HepG2 (cell line): ENCODE measurements around the gene KIF25. TPM values are rescaled to one million over a fixed set of nuclear protein-coding genes. Genes with fewer than 3 reads are reported as not detected.

Experiments
- ATAC-seq: fragments of 200-7000 bp; cut with Tn5 transposase; 3 replicates; pipeline ENCODE4 v1.9.1; 2020; ENCODE audit warnings: mild to moderate bottlenecking, moderate library complexity
- BruUV-seq: library from RNA; stranded (reverse); fragments of 400-500 nt; replicated peaks from 2 replicates; lab custom pipeline; 2021; lab: Mats Ljungman, UMichigan
- CTCF ChIA-PET: fragments of 300-600 bp; formaldehyde crosslinking; extraction: SDS; loops from one replicate; lab custom pipeline; 2021; ENCODE audit warnings: low total read pairs, inconsistent platforms, low intra/inter-chr PET ratio; lab: Yijun Ruan, JAX
- POLR2A ChIA-PET: fragments of 350-600 bp; sonication (Branson Sonifier 250); formaldehyde crosslinking; loops from one replicate; lab custom pipeline; 2020; ENCODE audit warnings: antibody characterized with exemption, inconsistent platforms; lab: Yijun Ruan, JAX
- DNase-seq: peaks from one replicate; pipeline ENCODE4 v3.0.0-alpha.2; 2015; ENCODE audit warnings: low spot score
- FAIRE-seq: peaks from 3 replicates; lab custom pipeline; 2011; peaks lifted over from hg19 to GRCh38; lab: Jason Lieb, UNC
- H2AFZ ChIP-seq: one replicate; pipeline ENCODE4 v1.6.1; 2011; ENCODE audit warnings: low read length, inconsistent platforms
- H3K27ac ChIP-seq: fragments of 300-600 bp; 3 replicates; pipeline ENCODE4 v1.8.0; 2011; ENCODE audit warnings: mixed run types, mild to moderate bottlenecking, mixed read lengths, low read length, inconsistent platforms; ENCODE audit not compliant: insufficient read depth; ENCODE audit errors: extremely low read length
- H3K27me3 ChIP-seq, 2 experiments: fragments of 200-600 bp in 1 of 2; 2 replicates in 1 of 2; 3 replicates in 1 of 2; pipeline versions ENCODE4 v1.6.0 to v1.8.0; 2011; ENCODE audit warnings: low read length in 2 of 2, mild to moderate bottlenecking in 2 of 2, moderate library complexity in 2 of 2, inconsistent platforms in 1 of 2; ENCODE audit not compliant: insufficient read depth in 2 of 2, control insufficient read depth in 1 of 2
- H3K36me3 ChIP-seq, 2 experiments: fragments of 200-600 bp in 1 of 2; replicated peaks in 1 of 2; 2 replicates in 1 of 2; 3 replicates in 1 of 2; pipeline versions ENCODE4 v1.5.1 to v1.8.0; 2011; ENCODE audit warnings: low read length in 2 of 2, inconsistent platforms in 1 of 2; ENCODE audit not compliant: insufficient read depth in 2 of 2, control insufficient read depth in 1 of 2
- H3K4me1 ChIP-seq: 2 replicates; pipeline ENCODE4 v1.5.1; 2012; ENCODE audit warnings: low read length, inconsistent platforms; ENCODE audit not compliant: insufficient read depth
- H3K4me2 ChIP-seq: 2 replicates; pipeline ENCODE4 v1.6.0; 2011; ENCODE audit warnings: low read depth, low read length, inconsistent platforms
- H3K4me3 ChIP-seq, 3 experiments: fragments of 200-600 bp in 1 of 3; sonication (generic), shearing (Covaris generic) in 1 of 3; replicated peaks in 1 of 3; 2 replicates each; pipeline ENCODE4 v1.5.1; 2011 to 2016; ENCODE audit warnings: low read length in 3 of 3, inconsistent platforms in 2 of 3, low read depth in 2 of 3, mild to moderate bottlenecking in 2 of 3, control low read depth in 1 of 3, mixed read lengths in 1 of 3; ENCODE audit not compliant: insufficient read depth in 1 of 3
- H3K79me2 ChIP-seq: one replicate; pipeline ENCODE4 v1.6.1; 2011; ENCODE audit warnings: low read length, inconsistent platforms; ENCODE audit not compliant: insufficient read depth
- H3K9ac ChIP-seq: 2 replicates; pipeline ENCODE4 v1.6.0; 2011; ENCODE audit warnings: mild to moderate bottlenecking, low read depth, low read length, inconsistent platforms; ENCODE audit not compliant: insufficient read depth
- H3K9me3 ChIP-seq: 2 replicates; pipeline ENCODE4 v1.5.1; 2012; ENCODE audit warnings: mild to moderate bottlenecking, low read length
- H4K20me1 ChIP-seq: 2 replicates; pipeline ENCODE4 v1.6.0; 2011; ENCODE audit warnings: inconsistent platforms, mild to moderate bottlenecking, low read length, moderate library complexity; ENCODE audit not compliant: insufficient read depth
- NFE2 ChIP-seq: sonication (generic); formaldehyde crosslinking; IDR thresholded peaks from 2 replicates; pipeline ENCODE4 v1.4.0; 2020; ENCODE audit warnings: missing genetic modification reagents
- NR1H2 ChIP-seq: sonication (generic); formaldehyde crosslinking; IDR thresholded peaks from 2 replicates; pipeline ENCODE4 v1.8.1; 2022; ENCODE audit warnings: low read depth, missing genetic modification reagents, borderline replicate concordance
- RBFOX2 ChIP-seq: fragments of 200-400 bp; formaldehyde crosslinking; IDR thresholded peaks from 2 replicates; pipeline ENCODE4 v1.6.1; 2017; ENCODE audit warnings: low read depth, mild to moderate bottlenecking, low read length
- ZBTB7A ChIP-seq: sonication (generic); formaldehyde crosslinking; IDR thresholded peaks from 2 replicates; pipeline ENCODE4 v1.8.0; 2022; ENCODE audit warnings: mild to moderate bottlenecking, missing genetic modification reagents
- ZFP36 ChIP-seq: fragments of 150-350 bp; IDR thresholded peaks from 2 replicates; pipeline ENCODE4 v1.6.1; 2018; ENCODE audit warnings: borderline replicate concordance, low read length, low read depth; ENCODE audit not compliant: partially characterized antibody
- WGBS: methylation state at CpG from one replicate; pipeline ENCODE4 v1.1.6; 2017; ENCODE audit warnings: low lambda C conversion rate; 5-methylcytosine and 5-hydroxymethylcytosine counted together
- in situ Hi-C: cut with HindIII; loops from 2 replicates; pipeline ENCODE4 v1.10.0; 2017; ENCODE audit warnings: low pct_unique_long_range_greater_than_20kb; ENCODE audit not compliant: extremely low pct_ligation_motif_present
- intact Hi-C: fragments of 100-400 bp; cut with micrococcal nuclease; formaldehyde crosslinking; loops from one replicate; pipeline ENCODE4 v1.10.0; 2022; ENCODE audit not compliant: unreplicated experiment
- polyA plus RNA-seq, 8 experiments: library from polyadenylated mRNA; depleted of rRNA in 3 of 8; stranded (reverse) in 7 of 8; unstranded in 1 of 8; fragments of >200 nt; fragmentation: Illumina TruSeq in 4 of 8; extraction: Trizol in 4 of 8; gene quantifications; 2 replicates each; pipeline versions ENCODE4 v1.2.1 to v1.2.3, GENCODE V29; 2011 to 2016; ENCODE audit warnings: low read depth in 4 of 8, missing spikeins in 1 of 8, mixed read lengths in 1 of 8; ENCODE audit not compliant: insufficient read depth in 1 of 8
- total RNA-seq, 5 experiments: library from RNA; depleted of rRNA; stranded (reverse); fragments of >200 nt; fragmentation: Illumina TruSeq; extraction: Trizol; gene quantifications; 2 replicates each; pipeline ENCODE4 v1.2.3, GENCODE V29; 2016; ENCODE audit warnings: low read depth in 1 of 5
- TF ChIP-seq, protein P1 (sequence below): sonication (generic); formaldehyde crosslinking; IDR thresholded peaks from 2 replicates; pipeline ENCODE4 v1.4.0; 2020; ENCODE audit warnings: missing genetic modification reagents
- TF ChIP-seq, protein P2 (sequence below): sonication (generic); formaldehyde crosslinking; IDR thresholded peaks from 2 replicates; pipeline ENCODE4 v1.8.0; 2022; ENCODE audit warnings: missing genetic modification reagents, low read depth, mild to moderate bottlenecking, borderline replicate concordance
- TF ChIP-seq, protein P3 (sequence below), 2 experiments: sonication (generic) in 1 of 2; formaldehyde crosslinking in 1 of 2; IDR thresholded peaks; 2 replicates each; pipeline versions ENCODE4 v1.6.1 to v1.9.0; 2014 to 2022; ENCODE audit warnings: antibody characterized with exemption in 1 of 2, borderline replicate concordance in 1 of 2, inconsistent platforms in 1 of 2, low read depth in 1 of 2, missing genetic modification reagents in 1 of 2
- TF ChIP-seq, protein P4 (sequence below): sonication (generic); formaldehyde crosslinking; IDR thresholded peaks from 2 replicates; pipeline ENCODE4 v1.5.0; 2020; ENCODE audit warnings: mild to moderate bottlenecking, missing genetic modification reagents

The KIF25 gene
- total and polyA plus RNA-seq, 2 of the 13 experiments (the other 11 are each of a cell fraction or from before 2014, with no cell fraction given) = not detected

DNA sequence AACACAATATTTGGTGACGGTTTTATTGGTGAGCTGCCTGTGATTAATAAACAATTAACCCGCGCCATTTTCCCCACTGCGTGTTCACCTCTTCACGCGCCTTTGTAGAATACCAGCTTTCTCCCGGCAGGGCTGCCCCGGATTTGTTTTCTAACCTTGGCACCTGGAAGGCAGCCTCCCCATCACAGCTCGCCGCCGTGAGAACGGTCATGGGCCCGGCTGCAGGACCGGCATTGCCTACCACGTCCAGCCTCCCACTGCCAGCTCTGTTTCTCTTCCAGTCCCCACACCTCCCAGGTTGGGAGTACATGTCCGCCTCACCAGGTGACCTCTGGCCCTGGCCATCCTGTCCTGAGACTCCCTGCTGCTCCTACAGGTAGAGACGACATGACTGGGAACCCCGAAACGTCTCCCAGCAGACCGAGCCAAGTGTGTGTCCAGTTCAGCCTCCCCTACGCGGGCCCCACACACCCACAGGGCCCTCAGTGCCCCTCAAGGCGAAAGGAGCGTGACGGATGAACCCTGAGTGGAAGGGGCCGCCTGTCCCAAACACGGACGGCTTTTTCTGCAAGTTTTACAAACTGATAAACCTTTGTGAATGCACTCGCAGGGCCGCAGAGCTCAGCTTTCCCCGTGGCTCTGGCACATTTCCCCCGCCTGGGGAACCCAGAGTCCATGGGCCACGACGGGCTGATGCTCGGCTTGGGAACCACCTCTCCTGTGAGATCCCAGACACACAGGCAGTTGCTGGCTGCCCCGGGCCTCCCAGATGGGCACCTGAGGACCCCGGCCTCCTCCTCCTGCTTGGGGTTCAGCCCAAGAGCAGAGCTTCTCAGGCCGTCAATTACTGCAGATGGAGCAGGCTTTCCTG lies 55.9 kb downstream of the KIF25 start:
- Histone ChIP-seq H3K27ac (no peak overlapping the region), H3K27me3 (peaks cover 23 to 75% of the 10 kb centered on the region in 2 experiments), H3K4me3 (no peak overlapping the region), H4K20me1 (no peaks in the 10 kb centered on the region), H3K36me3 (no peaks in the 10 kb centered on the region), H3K4me1 (no peaks in the 10 kb centered on the region), H3K79me2 (no peaks in the 10 kb centered on the region), H3K4me2 (no peak overlapping the region), H2AFZ (no peak overlapping the region), H3K9ac (no peak overlapping the region), H3K9me3 (no peaks in the 10 kb centered on the region)
- WGBS = 50% methylated on average over 30 of the region's 38 CpGs
- FAIRE-seq (no peak), DNase-seq (no peak), ATAC-seq (no peak)
- TF ChIP-seq ZBTB7A = no peak
- TF ChIP-seq, protein P1, sequence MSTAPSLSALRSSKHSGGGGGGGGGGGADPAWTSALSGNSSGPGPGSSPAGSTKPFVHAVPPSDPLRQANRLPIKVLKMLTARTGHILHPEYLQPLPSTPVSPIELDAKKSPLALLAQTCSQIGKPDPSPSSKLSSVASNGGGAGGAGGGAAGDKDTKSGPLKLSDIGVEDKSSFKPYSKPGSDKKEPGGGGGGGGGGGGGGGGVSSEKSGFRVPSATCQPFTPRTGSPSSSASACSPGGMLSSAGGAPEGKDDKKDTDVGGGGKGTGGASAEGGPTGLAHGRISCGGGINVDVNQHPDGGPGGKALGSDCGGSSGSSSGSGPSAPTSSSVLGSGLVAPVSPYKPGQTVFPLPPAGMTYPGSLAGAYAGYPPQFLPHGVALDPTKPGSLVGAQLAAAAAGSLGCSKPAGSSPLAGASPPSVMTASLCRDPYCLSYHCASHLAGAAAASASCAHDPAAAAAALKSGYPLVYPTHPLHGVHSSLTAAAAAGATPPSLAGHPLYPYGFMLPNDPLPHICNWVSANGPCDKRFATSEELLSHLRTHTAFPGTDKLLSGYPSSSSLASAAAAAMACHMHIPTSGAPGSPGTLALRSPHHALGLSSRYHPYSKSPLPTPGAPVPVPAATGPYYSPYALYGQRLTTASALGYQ (CRISPR knock-in tag) = no peak
- TF ChIP-seq, protein P2, sequence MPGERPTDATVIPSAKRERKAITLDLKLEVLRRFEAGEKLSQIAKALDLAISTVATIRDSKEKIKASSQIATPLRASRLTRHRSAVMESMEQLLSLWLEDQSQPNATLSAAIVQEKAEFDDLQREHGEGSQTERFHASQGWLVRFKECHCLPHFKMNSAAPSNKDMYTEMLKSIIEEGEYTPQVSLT (CRISPR knock-in tag) = no peak
- TF ChIP-seq NFE2 (CRISPR knock-in tag) = no peak
- TF ChIP-seq ZFP36 = no peak
- TF ChIP-seq, protein P3, sequence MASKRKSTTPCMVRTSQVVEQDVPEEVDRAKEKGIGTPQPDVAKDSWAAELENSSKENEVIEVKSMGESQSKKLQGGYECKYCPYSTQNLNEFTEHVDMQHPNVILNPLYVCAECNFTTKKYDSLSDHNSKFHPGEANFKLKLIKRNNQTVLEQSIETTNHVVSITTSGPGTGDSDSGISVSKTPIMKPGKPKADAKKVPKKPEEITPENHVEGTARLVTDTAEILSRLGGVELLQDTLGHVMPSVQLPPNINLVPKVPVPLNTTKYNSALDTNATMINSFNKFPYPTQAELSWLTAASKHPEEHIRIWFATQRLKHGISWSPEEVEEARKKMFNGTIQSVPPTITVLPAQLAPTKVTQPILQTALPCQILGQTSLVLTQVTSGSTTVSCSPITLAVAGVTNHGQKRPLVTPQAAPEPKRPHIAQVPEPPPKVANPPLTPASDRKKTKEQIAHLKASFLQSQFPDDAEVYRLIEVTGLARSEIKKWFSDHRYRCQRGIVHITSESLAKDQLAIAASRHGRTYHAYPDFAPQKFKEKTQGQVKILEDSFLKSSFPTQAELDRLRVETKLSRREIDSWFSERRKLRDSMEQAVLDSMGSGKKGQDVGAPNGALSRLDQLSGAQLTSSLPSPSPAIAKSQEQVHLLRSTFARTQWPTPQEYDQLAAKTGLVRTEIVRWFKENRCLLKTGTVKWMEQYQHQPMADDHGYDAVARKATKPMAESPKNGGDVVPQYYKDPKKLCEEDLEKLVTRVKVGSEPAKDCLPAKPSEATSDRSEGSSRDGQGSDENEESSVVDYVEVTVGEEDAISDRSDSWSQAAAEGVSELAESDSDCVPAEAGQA (IDR thresholded peaks at IDR 0.05; ENCODE audit: low read depth) = no peak
- TF ChIP-seq, protein P3 (CRISPR knock-in tag; IDR thresholded peaks at IDR 0.05; ENCODE audit: borderline replicate concordance) = no peak
- TF ChIP-seq, protein P4, sequence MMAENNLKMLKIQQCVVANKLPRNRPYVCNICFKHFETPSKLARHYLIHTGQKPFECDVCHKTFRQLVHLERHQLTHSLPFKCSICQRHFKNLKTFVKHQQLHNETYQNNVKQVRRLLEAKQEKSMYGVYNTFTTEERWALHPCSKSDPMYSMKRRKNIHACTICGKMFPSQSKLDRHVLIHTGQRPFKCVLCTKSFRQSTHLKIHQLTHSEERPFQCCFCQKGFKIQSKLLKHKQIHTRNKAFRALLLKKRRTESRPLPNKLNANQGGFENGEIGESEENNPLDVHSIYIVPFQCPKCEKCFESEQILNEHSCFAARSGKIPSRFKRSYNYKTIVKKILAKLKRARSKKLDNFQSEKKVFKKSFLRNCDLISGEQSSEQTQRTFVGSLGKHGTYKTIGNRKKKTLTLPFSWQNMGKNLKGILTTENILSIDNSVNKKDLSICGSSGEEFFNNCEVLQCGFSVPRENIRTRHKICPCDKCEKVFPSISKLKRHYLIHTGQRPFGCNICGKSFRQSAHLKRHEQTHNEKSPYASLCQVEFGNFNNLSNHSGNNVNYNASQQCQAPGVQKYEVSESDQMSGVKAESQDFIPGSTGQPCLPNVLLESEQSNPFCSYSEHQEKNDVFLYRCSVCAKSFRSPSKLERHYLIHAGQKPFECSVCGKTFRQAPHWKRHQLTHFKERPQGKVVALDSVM (CRISPR knock-in tag) = no peak
- TF ChIP-seq NR1H2 (CRISPR knock-in tag) = no peak
- no peak for TF ChIP-seq RBFOX2
- no TSS peak for BruUV-seq
- ChIA-PET POLR2A (no interaction called here), CTCF (no interaction called here)
- in situ Hi-C loops (loop anchor here (10.0 kb wide), 1 partner anchor 81 kb away; no protein-coding TSS in a partner anchor), intact Hi-C loops (no loop called here)
